Gastrocnemius medialis (tissue), 4 donors: ENCODE measurements around the gene OR2L5.

ENCODE experiments used
- POLR2A ChIP-seq, 2 donors: fragments of 450-650 bp; IDR thresholded peaks; one replicate each; pipeline ENCODE4 v1.6.1; 2017; ENCODE audit warnings: antibody characterized with exemption in 2 of 2, mild to moderate bottlenecking in 2 of 2, moderate library complexity in 2 of 2
- TF ChIP-seq, protein P1 (sequence below), 5 experiments: fragments of 450-650 bp in 3 of 5; fragments of 200-600 bp in 2 of 5; sonication (generic) in 2 of 5; IDR thresholded peaks in 4 of 5; conservative IDR thresholded peaks in 1 of 5; 1 replicate in 4 of 5; 2 replicates in 1 of 5; pipeline ENCODE4 v1.5.1; 2016 to 2019; ENCODE audit warnings: antibody characterized with exemption in 5 of 5, mild to moderate bottlenecking in 3 of 5, moderate library complexity in 3 of 5

DNA sequence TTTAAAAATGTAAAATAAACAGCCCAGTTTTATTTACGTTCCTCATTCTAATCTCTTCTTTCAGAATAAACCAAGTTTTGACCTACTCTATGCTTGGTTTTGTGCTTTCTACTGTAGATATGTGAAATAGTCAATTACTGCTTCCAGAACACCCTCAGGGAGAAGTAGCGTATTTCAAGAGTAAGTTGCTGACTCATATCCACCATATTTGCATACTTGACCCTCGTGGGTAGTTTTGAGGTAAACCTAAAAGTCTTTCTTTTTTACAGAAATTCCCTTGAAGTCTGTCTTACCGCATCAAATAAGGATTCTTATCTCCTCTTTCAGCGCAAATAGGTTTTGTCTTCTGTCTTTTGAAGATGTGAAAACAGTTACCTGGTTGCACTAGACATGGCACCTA is 31.7 kb downstream of the OR2L5 start:
- TF ChIP-seq, protein P1, sequence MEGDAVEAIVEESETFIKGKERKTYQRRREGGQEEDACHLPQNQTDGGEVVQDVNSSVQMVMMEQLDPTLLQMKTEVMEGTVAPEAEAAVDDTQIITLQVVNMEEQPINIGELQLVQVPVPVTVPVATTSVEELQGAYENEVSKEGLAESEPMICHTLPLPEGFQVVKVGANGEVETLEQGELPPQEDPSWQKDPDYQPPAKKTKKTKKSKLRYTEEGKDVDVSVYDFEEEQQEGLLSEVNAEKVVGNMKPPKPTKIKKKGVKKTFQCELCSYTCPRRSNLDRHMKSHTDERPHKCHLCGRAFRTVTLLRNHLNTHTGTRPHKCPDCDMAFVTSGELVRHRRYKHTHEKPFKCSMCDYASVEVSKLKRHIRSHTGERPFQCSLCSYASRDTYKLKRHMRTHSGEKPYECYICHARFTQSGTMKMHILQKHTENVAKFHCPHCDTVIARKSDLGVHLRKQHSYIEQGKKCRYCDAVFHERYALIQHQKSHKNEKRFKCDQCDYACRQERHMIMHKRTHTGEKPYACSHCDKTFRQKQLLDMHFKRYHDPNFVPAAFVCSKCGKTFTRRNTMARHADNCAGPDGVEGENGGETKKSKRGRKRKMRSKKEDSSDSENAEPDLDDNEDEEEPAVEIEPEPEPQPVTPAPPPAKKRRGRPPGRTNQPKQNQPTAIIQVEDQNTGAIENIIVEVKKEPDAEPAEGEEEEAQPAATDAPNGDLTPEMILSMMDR (IDR thresholded peaks at IDR 0.05 in 4 of 5, conservative IDR thresholded peaks at IDR 0.05 in 1 of 5), result no peak
- TF ChIP-seq POLR2A (IDR thresholded peaks at IDR 0.05), result no peak
